Measurements from ENCODE around the gene ADGRG3. TPM values are rescaled to one million over a fixed set of nuclear protein-coding genes. Genes with fewer than 3 reads are reported as not detected.

Gene ADGRG3
- total and polyA plus RNA-seq, 4 donors: 1.8 to 66.2 (median 9.4) TPM

DNA sequence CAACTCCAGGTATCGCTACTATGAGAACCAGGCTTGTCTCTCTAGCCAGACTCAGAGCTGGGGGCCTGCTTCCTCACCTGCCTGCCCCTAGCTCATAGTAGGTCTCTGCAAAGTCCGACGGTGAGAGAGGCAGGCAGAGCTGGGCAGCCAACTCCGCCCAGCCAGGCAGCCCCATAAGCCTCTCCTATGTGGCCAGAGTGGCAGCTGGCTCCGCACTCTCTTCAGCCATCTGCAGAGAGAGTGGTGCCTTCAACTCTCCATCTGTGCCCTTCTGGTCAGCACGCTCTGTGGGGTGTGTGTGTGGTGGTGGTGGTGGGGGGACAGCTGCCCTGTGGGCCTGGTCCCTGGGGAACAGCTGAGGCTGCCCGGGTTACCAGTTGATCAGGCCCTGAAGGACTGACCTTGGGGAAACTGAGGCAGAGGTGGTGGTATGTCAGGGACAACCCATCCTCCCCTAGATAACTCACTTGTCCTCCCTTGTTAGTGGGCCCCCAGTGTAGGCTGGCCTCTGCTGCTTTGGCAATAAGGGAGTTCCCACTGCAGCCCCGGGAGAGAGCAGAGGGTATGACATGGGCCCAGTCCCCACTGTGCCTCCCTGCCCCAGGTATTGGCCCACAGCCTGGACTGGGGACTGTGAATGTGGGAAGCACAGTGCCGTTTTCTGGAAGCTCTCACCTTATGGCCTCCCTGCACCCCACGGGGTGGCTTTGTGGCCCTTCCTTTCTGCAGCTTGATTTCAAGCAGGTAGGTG is 41.5 kb upstream of the ADGRG3 start:
- Histone ChIP-seq H3K27me3 (ENCODE audit: control insufficient read depth in 3 of 3, insufficient read depth in 3 of 3, low read length in 2 of 3) (peaks cover 0 to 3% (median 0%) of the 10 kb centered on the region in 3 donors), H3K9ac (ENCODE audit: insufficient read depth in 1 of 2, low read length in 2 of 2) (no peak overlapping the region), H3K4me3 (no peak overlapping the region), H3K9me3 (ENCODE audit: control insufficient read depth in 4 of 4, insufficient read depth in 3 of 4, low read length in 3 of 4) (no peaks in the 10 kb centered on the region), H3K36me3 (ENCODE audit: control insufficient read depth in 4 of 4, insufficient read depth in 4 of 4, low read length in 4 of 4) (no peaks in the 10 kb centered on the region), H3K27ac (ENCODE audit: low read depth in 1 of 2, low read length in 1 of 2) (no peak overlapping the region), H3K4me1 (ENCODE audit: control insufficient read depth in 5 of 5, insufficient read depth in 5 of 5, low read length in 5 of 5) (peaks cover 0 to 27% (median 13%) of the 10 kb centered on the region in 5 donors)
- 87 to 88% methylated on average over 10 of the region's 10 CpGs for WGBS, 2 donors
- TF ChIP-seq, protein P1, sequence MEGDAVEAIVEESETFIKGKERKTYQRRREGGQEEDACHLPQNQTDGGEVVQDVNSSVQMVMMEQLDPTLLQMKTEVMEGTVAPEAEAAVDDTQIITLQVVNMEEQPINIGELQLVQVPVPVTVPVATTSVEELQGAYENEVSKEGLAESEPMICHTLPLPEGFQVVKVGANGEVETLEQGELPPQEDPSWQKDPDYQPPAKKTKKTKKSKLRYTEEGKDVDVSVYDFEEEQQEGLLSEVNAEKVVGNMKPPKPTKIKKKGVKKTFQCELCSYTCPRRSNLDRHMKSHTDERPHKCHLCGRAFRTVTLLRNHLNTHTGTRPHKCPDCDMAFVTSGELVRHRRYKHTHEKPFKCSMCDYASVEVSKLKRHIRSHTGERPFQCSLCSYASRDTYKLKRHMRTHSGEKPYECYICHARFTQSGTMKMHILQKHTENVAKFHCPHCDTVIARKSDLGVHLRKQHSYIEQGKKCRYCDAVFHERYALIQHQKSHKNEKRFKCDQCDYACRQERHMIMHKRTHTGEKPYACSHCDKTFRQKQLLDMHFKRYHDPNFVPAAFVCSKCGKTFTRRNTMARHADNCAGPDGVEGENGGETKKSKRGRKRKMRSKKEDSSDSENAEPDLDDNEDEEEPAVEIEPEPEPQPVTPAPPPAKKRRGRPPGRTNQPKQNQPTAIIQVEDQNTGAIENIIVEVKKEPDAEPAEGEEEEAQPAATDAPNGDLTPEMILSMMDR (IDR thresholded peaks at IDR 0.05; ENCODE audit: control extremely low read depth, extremely low read depth): no peak
- ATAC-seq (ENCODE audit: insufficient read depth, low FRiP score): no peak
- no peak for DNase-seq

- Histone ChIP-seq H3K9ac (ENCODE audit: insufficient read depth in 1 of 2, low read length in 2 of 2) (no peak overlapping the region), H3K27ac (ENCODE audit: low read depth in 1 of 2, low read length in 1 of 2) (peak overlapping the region in 1 of 2 donors; percentile 70), H3K36me3 (ENCODE audit: control insufficient read depth in 4 of 4, insufficient read depth in 4 of 4, low read length in 4 of 4) (no peaks in the 10 kb centered on the region), H3K4me3 (no peak overlapping the region), H3K27me3 (ENCODE audit: control insufficient read depth in 3 of 3, insufficient read depth in 3 of 3, low read length in 2 of 3) (peaks cover 0 to 3% (median 0%) of the 10 kb centered on the region in 3 donors), H3K4me1 (ENCODE audit: control insufficient read depth in 5 of 5, insufficient read depth in 5 of 5, low read length in 5 of 5) (peaks cover 0 to 27% (median 13%) of the 10 kb centered on the region in 5 donors), H3K9me3 (ENCODE audit: control insufficient read depth in 4 of 4, insufficient read depth in 3 of 4, low read length in 3 of 4) (no peaks in the 10 kb centered on the region)
- 68 to 79% methylated on average over 15 of the region's 15 CpGs for WGBS, 2 donors
- ATAC-seq (ENCODE audit: insufficient read depth, low FRiP score): no peak
- TF ChIP-seq, protein P1 (IDR thresholded peaks at IDR 0.05; ENCODE audit: control extremely low read depth, extremely low read depth): no peak
- DNase-seq: no peak
Observed at GRCh38 chr16:57627184-57627871, 40.8 kb upstream of the ADGRG3 start.

DNA sequence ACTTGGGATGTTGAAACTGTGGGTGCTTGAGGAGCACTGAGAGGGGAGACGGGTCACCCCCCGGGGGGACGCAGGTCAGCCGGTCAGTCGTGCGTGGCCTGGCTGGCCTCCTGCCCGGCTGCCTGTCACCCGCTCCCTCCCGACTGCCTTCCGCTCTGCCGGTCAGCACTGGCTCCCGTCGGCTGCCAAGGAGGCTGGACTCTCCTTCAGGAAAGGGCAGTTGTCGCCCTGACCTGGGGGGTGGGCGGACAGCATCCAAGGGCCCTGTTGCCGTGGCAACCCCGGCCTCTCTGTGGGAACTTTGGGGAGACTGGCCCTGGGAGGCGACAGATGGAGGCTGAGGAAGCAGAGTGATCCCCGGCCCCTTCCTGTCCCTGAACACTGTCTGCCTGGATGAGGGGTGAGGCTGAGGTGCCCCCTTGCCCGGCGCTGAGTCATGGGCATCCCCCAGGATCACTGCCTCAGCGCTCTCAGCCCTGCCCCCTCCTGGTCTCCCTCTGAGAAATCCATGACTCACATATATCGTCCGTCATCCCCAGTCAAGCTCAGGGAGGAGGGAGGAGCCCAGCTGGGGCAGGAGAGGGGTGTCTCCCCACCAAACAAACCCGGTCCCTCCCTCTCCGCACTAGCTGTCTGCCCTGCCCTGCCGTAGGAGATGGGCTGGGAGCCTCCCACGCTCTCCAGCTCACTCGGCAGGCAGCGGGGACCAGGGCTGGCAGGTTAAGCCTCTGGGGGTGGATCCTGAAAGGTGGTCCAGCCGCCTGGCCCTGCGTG is 39.9 kb upstream of the ADGRG3 start, which contains the start of gene ADGRG1:
Gene ADGRG1 (plus strand): TSS at position 623 of the 774 bp plus-strand sequence. CDS start 21,658 bp downstream, outside the sequence.
- Histone ChIP-seq H3K27ac (ENCODE audit: low read depth in 1 of 2, low read length in 1 of 2) (peak within 1 kb of the TSS; percentile 66 to 70), H3K4me3 (peak within 1 kb of the TSS; percentile 23), H3K9ac (ENCODE audit: insufficient read depth in 1 of 2, low read length in 2 of 2) (no peak within 1 kb of the TSS), H3K9me3 (ENCODE audit: control insufficient read depth in 4 of 4, insufficient read depth in 3 of 4, low read length in 3 of 4) (no peaks in the 10 kb centered on the region), H3K27me3 (ENCODE audit: control insufficient read depth in 3 of 3, insufficient read depth in 3 of 3, low read length in 2 of 3) (peaks cover 0 to 3% (median 0%) of the 10 kb centered on the region in 3 donors), H3K36me3 (ENCODE audit: control insufficient read depth in 4 of 4, insufficient read depth in 4 of 4, low read length in 4 of 4) (no peaks in the 10 kb centered on the region), H3K4me1 (ENCODE audit: control insufficient read depth in 5 of 5, insufficient read depth in 5 of 5, low read length in 5 of 5) (peaks cover 0 to 20% (median 10%) of the 10 kb centered on the region in 5 donors)
- peak; percentile 61 for ATAC-seq (ENCODE audit: insufficient read depth, low FRiP score)
- 26 to 31% methylated on average over 32 of the region's 32 CpGs for WGBS, 2 donors
- TF ChIP-seq, protein P1 (IDR thresholded peaks at IDR 0.05; ENCODE audit: control extremely low read depth, extremely low read depth): no peak
- peak; percentile 57 to 67 (median 60) for DNase-seq

Data from lung (tissue), 12 donors.